H1 (cell line): Measurements from ENCODE around the gene TRPV2. TPM values are rescaled to one million over a fixed set of nuclear protein-coding genes. Genes with fewer than 3 reads are reported as not detected.

Experiments used
- BCL11A ChIP-seq, 2 experiments: IDR thresholded peaks; one replicate each; pipeline ENCODE4 v1.6.1; 2011; ENCODE audit warnings: low read depth in 2 of 2, low read length in 2 of 2, mild to moderate bottlenecking in 2 of 2
- CHD7 ChIP-seq: fragments of 300-600 bp; sonication (generic); IDR thresholded peaks from 2 replicates; pipeline ENCODE4 v1.7.1; 2012; ENCODE audit warnings: low read length, moderate library complexity, mild to moderate bottlenecking, inconsistent platforms; ENCODE audit not compliant: insufficient replicate concordance
- HDAC2 ChIP-seq, 2 experiments: fragments of 300-600 bp in 1 of 2; sonication (generic) in 1 of 2; IDR thresholded peaks; 2 replicates each; pipeline ENCODE4 v1.6.1; 2011 to 2012; ENCODE audit warnings: low read depth in 2 of 2, low read length in 2 of 2, mild to moderate bottlenecking in 2 of 2, moderate library complexity in 2 of 2, borderline replicate concordance in 1 of 2, inconsistent platforms in 1 of 2
- JUN ChIP-seq: IDR thresholded peaks from 2 replicates; pipeline ENCODE4 v1.6.1; 2011; ENCODE audit warnings: low read depth, mild to moderate bottlenecking, improper control_type of control experiment, low read length
- RFX5 ChIP-seq: IDR thresholded peaks from 2 replicates; pipeline ENCODE4 v1.6.1; 2011; ENCODE audit warnings: low read depth, low read length, improper control_type of control experiment, borderline replicate concordance
- SIN3A ChIP-seq, 2 experiments: IDR thresholded peaks in 1 of 2; conservative IDR thresholded peaks in 1 of 2; 2 replicates each; pipeline ENCODE4 v1.6.1; 2011 to 2012; ENCODE audit warnings: low read length in 2 of 2, improper control_type of control experiment in 1 of 2, low read depth in 1 of 2, mild to moderate bottlenecking in 1 of 2
- SP2 ChIP-seq: IDR thresholded peaks from 2 replicates; pipeline ENCODE4 v1.6.1; 2012; ENCODE audit warnings: mild to moderate bottlenecking, low read length, inconsistent platforms
- SRF ChIP-seq: IDR thresholded peaks from 2 replicates; pipeline ENCODE4 v1.6.1; 2011; ENCODE audit warnings: mild to moderate bottlenecking, low read depth, low read length, moderate library complexity
- TAF1 ChIP-seq: IDR thresholded peaks from 2 replicates; pipeline ENCODE4 v1.6.1; 2011; ENCODE audit warnings: mild to moderate bottlenecking, low read depth, low read length
- USF2 ChIP-seq: IDR thresholded peaks from 2 replicates; pipeline ENCODE4 v1.6.1; 2011; ENCODE audit warnings: low read length, improper control_type of control experiment
- YY1 ChIP-seq: IDR thresholded peaks from 2 replicates; pipeline ENCODE4 v1.6.1; 2011; ENCODE audit warnings: low read depth, mild to moderate bottlenecking, low read length
- polyA plus RNA-seq, 7 experiments: library from polyadenylated mRNA; depleted of rRNA in 3 of 7; stranded (reverse) in 5 of 7; unstranded in 2 of 7; fragments of >200 nt in 5 of 7; fragments of 200-250 nt in 2 of 7; gene quantifications; 1 replicate in 5 of 7; 2 replicates in 1 of 7; 4 replicates in 1 of 7; pipeline versions ENCODE4 v1.2.1 to v1.2.3, GENCODE V29; 2011 to 2013; ENCODE audit warnings: missing spikeins in 2 of 7, mixed read lengths in 2 of 7
- total RNA-seq: library from RNA; stranded (reverse); fragmentation: NEBNext Ultra II Directional; extraction: Animal tissue kit (Norgen Biotek cat#: 25700); gene quantifications from 2 replicates; pipeline ENCODE4 v1.2.1, GENCODE V29; 2021

The TRPV2 gene
- total and polyA plus RNA-seq, 2 of the 8 experiments (the other 6 are each of a cell fraction or from before 2014, with no cell fraction given), result 1.7 to 2.1 TPM

- TF ChIP-seq CHD7 (no peak), JUN (no peak), TAF1 (no peak), USF2 (no peak), SP2 (no peak), BCL11A (IDR thresholded peaks at IDR 0.05; ENCODE audit: low read depth in 2 of 2, low read length in 2 of 2) (no peak), RFX5 (no peak), SRF (no peak), SIN3A (conservative IDR thresholded peaks at IDR 0.05 in 1 of 2, IDR thresholded peaks at IDR 0.05 in 1 of 2; ENCODE audit: low read depth in 1 of 2, low read length in 2 of 2) (no peak), YY1 (no peak), HDAC2 (IDR thresholded peaks at IDR 0.05; ENCODE audit: borderline replicate concordance in 1 of 2, low read depth in 2 of 2, low read length in 2 of 2) (no peak)
Measured at GRCh38 chr17:16371742-16372141, 43.6 kb upstream of the TRPV2 start (continued).
